GM19372 (cell line): ENCODE data around the gene MEX3D.
"Not testable (repeated sequence)": the region's sequence is repeated elsewhere in the genome, so short reads cannot be mapped to it uniquely, and the experiment has no call there.

Source experiments
- ATAC-seq: cut with Tn5 transposase; IDR thresholded peaks from one replicate; pipeline ENCODE4 v1.9.1; 2021; ENCODE audit warnings: mild to moderate bottlenecking, low read depth, moderate library complexity; ENCODE audit not compliant: unreplicated experiment

MEX3D gene

GRCh38 chr19:1524287-1524971, 43.7 kb downstream of the MEX3D start:
- no peak for ATAC-seq

GRCh38 chr19:1523412-1524286, 44.5 kb downstream of the MEX3D start, which contains the start of gene PLK5:
Gene PLK5 (plus strand): TSS chr19:1524077. CDS start chr19:1526997, 2,920 bp downstream.
- no peak for ATAC-seq

- ATAC-seq = no peak
Measured at GRCh38 chr19:1522838-1523237, 45.3 kb downstream of the MEX3D start.

- ATAC-seq = no peak
Measured at GRCh38 chr19:1522061-1522460, 46.1 kb downstream of the MEX3D start.

GRCh38 chr19:1521636-1522035, 46.5 kb downstream of the MEX3D start:
- ATAC-seq = no peak

- no peak for ATAC-seq
Measured at GRCh38 chr19:1520203-1520780, 47.8 kb downstream of the MEX3D start.

- not testable (repeated sequence) for ATAC-seq
Measured at GRCh38 chr19:1519802-1520201, 48.3 kb downstream of the MEX3D start.

- no peak for ATAC-seq
Measured at GRCh38 chr19:1518471-1518870, 49.7 kb downstream of the MEX3D start.

GRCh38 chr19:1516395-1516753, 51.8 kb downstream of the MEX3D start:
- ATAC-seq = no peak

GRCh38 chr19:1514986-1515721, 53.0 kb downstream of the MEX3D start:
- no peak for ATAC-seq

GRCh38 chr19:1514295-1514661, 53.8 kb downstream of the MEX3D start:
- ATAC-seq = no peak

- no peak for ATAC-seq
Measured at GRCh38 chr19:1513499-1514294, 54.4 kb downstream of the MEX3D start.

GRCh38 chr19:1512671-1513498, 55.2 kb downstream of the MEX3D start, which contains the start of gene ADAMTSL5:
Gene ADAMTSL5 (minus strand): TSS chr19:1513019. CDS start chr19:1510943, 2,076 bp downstream.
- ATAC-seq = no peak

- ATAC-seq = no peak
Measured at GRCh38 chr19:1511318-1512317, 56.5 kb downstream of the MEX3D start.

GRCh38 chr19:1510807-1511206, 57.3 kb downstream of the MEX3D start:
- ATAC-seq = no peak

- ATAC-seq = no peak
Measured at GRCh38 chr19:1510442-1510806, 57.7 kb downstream of the MEX3D start.

GRCh38 chr19:1509602-1510441, 58.3 kb downstream of the MEX3D start:
- ATAC-seq = no peak
